Keratinocyte (primary cell): ENCODE data around the gene ACYP2. TPM values are rescaled to one million over a fixed set of nuclear protein-coding genes. Genes with fewer than 3 reads are reported as not detected.

Experiments
- DNase-seq: peaks from one replicate; pipeline ENCODE4 v3.0.0-alpha.2; 2011; ENCODE audit warnings: low read depth, missing footprints, low spot score
- FAIRE-seq: peaks from 2 replicates; lab custom pipeline; 2011; peaks lifted over from hg19 to GRCh38; lab: Jason Lieb, UNC
- H2AFZ ChIP-seq: 2 replicates; pipeline ENCODE4 v1.6.0; 2012; ENCODE audit warnings: low read length, control low read depth, inconsistent platforms; ENCODE audit not compliant: control insufficient read depth
- H3K27ac ChIP-seq: 2 replicates; pipeline ENCODE4 v1.5.1; 2011; ENCODE audit warnings: low read length; ENCODE audit not compliant: control insufficient read depth, insufficient read depth
- H3K27me3 ChIP-seq: 3 replicates; pipeline ENCODE4 v1.6.0; 2011; ENCODE audit warnings: low read length; ENCODE audit not compliant: control insufficient read depth, insufficient read depth; ENCODE audit errors: extremely low read depth
- H3K36me3 ChIP-seq, 2 experiments: 2 replicates in 1 of 2; 3 replicates in 1 of 2; pipeline ENCODE4 v1.5.1; 2011; ENCODE audit warnings: low read length in 2 of 2, mild to moderate bottlenecking in 1 of 2; ENCODE audit not compliant: control insufficient read depth in 2 of 2, insufficient read depth in 2 of 2; ENCODE audit errors: extremely low read depth in 1 of 2
- H3K4me1 ChIP-seq: 3 replicates; pipeline ENCODE4 v1.5.1; 2011; ENCODE audit warnings: low read length; ENCODE audit not compliant: control insufficient read depth, insufficient read depth; ENCODE audit errors: extremely low read depth
- H3K4me2 ChIP-seq: 3 replicates; pipeline ENCODE4 v1.6.0; 2011; ENCODE audit warnings: low read depth, low read length; ENCODE audit not compliant: control insufficient read depth, insufficient read depth; ENCODE audit errors: extremely low read depth
- H3K4me3 ChIP-seq, 3 experiments: fragments of 200-600 bp in 1 of 3; sonication (generic) in 1 of 3; 2 replicates in 2 of 3; 3 replicates in 1 of 3; pipeline ENCODE4 v1.5.1; 2011 to 2016; ENCODE audit warnings: low read length in 3 of 3, mild to moderate bottlenecking in 3 of 3, control low read depth in 2 of 3, inconsistent platforms in 1 of 3, low read depth in 1 of 3, mixed read lengths in 1 of 3, mixed run types in 1 of 3, moderate library complexity in 1 of 3; ENCODE audit not compliant: control insufficient read depth in 2 of 3, insufficient read depth in 2 of 3; ENCODE audit errors: extremely low read depth in 1 of 3
- H3K79me2 ChIP-seq: 2 replicates; pipeline ENCODE4 v1.6.0; 2012; ENCODE audit warnings: low read length; ENCODE audit not compliant: control insufficient read depth, insufficient read depth
- H3K9ac ChIP-seq: 3 replicates; pipeline ENCODE4 v1.6.0; 2011; ENCODE audit warnings: low read length; ENCODE audit not compliant: control insufficient read depth, insufficient read depth; ENCODE audit errors: extremely low read depth
- H3K9me1 ChIP-seq: 3 replicates; pipeline ENCODE4 v1.6.0; 2011; ENCODE audit warnings: low read length; ENCODE audit not compliant: control insufficient read depth, insufficient read depth; ENCODE audit errors: extremely low read depth
- H3K9me3 ChIP-seq: 2 replicates; pipeline ENCODE4 v1.5.1; 2012; ENCODE audit warnings: low read depth, low read length; ENCODE audit not compliant: control insufficient read depth
- H4K20me1 ChIP-seq: 3 replicates; pipeline ENCODE4 v1.6.0; 2011; ENCODE audit warnings: low read length; ENCODE audit not compliant: control insufficient read depth, insufficient read depth; ENCODE audit errors: extremely low read depth
- CTCF ChIP-seq, 3 experiments: IDR thresholded peaks in 1 of 3; conservative IDR thresholded peaks in 1 of 3; optimal IDR thresholded peaks in 1 of 3; 2 replicates in 2 of 3; 3 replicates in 1 of 3; pipeline versions ENCODE3 to v1.5.1; 2011; ENCODE audit warnings: low read length in 3 of 3, mild to moderate bottlenecking in 3 of 3, moderate library complexity in 2 of 3, control low read depth in 1 of 3, inconsistent platforms in 1 of 3; ENCODE audit not compliant: insufficient read depth in 2 of 3; ENCODE audit errors: extremely low read depth in 1 of 3
- EZH2 ChIP-seq: IDR thresholded peaks from one replicate; pipeline ENCODE4 v1.6.1; 2012; ENCODE audit warnings: inconsistent platforms, mild to moderate bottlenecking, low read length, moderate library complexity
- dilution Hi-C: fragments of 300-500 bp; cut with MboI; formaldehyde crosslinking; loops from one replicate; pipeline ENCODE4 v1.7.0; 2020; ENCODE audit warnings: low sequenced_read_pairs; ENCODE audit not compliant: extremely low pct_ligation_motif_present
- polyA plus RNA-seq, 5 experiments: library from polyadenylated mRNA; depleted of rRNA in 3 of 5; stranded (reverse) in 3 of 5; stranded (forward) in 1 of 5; unstranded in 1 of 5; fragments of >200 nt; gene quantifications; 1 replicate in 1 of 5; 2 replicates in 3 of 5; 3 replicates in 1 of 5; pipeline versions ENCODE4 v1.2.1 to v1.2.3, GENCODE V29; 2011 to 2012; ENCODE audit warnings: missing spikeins in 2 of 5, low read depth in 1 of 5, low replicate concordance in 1 of 5

ACYP2 gene
- polyA plus RNA-seq, 1 donor (not counting 4 experiments of a cell fraction or from before 2014, with no cell fraction given) = 8.7 TPM

- Histone ChIP-seq H3K4me3 (no peak overlapping the region), H3K27me3 (no peaks in the 10 kb centered on the region), H2AFZ (no peak overlapping the region), H3K79me2 (no peaks in the 10 kb centered on the region), H3K9me3 (no peaks in the 10 kb centered on the region), H3K4me2 (no peak overlapping the region), H3K4me1 (no peaks in the 10 kb centered on the region), H3K9me1 (no peaks in the 10 kb centered on the region), H3K27ac (no peak overlapping the region), H3K9ac (no peak overlapping the region), H4K20me1 (no peaks in the 10 kb centered on the region), H3K36me3 (no peaks in the 10 kb centered on the region)
- no peak for TF ChIP-seq EZH2
- no peak for TF ChIP-seq CTCF (optimal IDR thresholded peaks at IDR 0.05 in 1 of 3, IDR thresholded peaks at IDR 0.05 in 1 of 3, conservative IDR thresholded peaks at IDR 0.05 in 1 of 3; ENCODE audit: extremely low read depth in 1 of 3, insufficient read depth in 2 of 3, low read length in 3 of 3)
- dilution Hi-C loops = no loop called here
- FAIRE-seq (no peak), DNase-seq (no peak)
Observed at GRCh38 chr2:54224997-54225396, 109.6 kb downstream of the ACYP2 start.

DNA sequence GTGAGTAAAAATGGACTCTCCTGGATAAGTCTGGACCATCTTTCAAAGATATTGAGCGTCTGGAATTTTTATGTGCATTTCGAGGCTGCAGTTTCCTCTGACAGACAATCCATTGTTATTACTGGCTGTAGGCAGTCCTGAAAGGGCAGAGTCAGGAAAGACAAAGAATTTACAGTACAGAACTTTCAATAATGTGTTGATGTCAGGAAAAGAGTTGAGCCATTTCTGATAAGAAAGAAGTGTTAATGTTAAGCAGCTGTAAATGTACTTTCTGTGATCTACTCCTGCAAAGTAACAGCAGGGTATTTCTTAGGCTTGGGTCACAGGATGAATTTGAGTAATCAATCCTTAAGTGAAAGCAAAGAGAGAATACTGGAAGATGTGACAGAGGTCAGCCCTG, 110.8 kb downstream of the ACYP2 start:
- Histone ChIP-seq H3K4me3 (no peak overlapping the region), H3K27ac (no peak overlapping the region), H4K20me1 (no peaks in the 10 kb centered on the region), H2AFZ (no peak overlapping the region), H3K9ac (no peak overlapping the region), H3K79me2 (no peaks in the 10 kb centered on the region), H3K36me3 (no peaks in the 10 kb centered on the region), H3K4me2 (no peak overlapping the region), H3K27me3 (no peaks in the 10 kb centered on the region), H3K9me1 (no peaks in the 10 kb centered on the region), H3K9me3 (no peaks in the 10 kb centered on the region), H3K4me1 (no peaks in the 10 kb centered on the region)
- TF ChIP-seq EZH2 = no peak
- TF ChIP-seq CTCF (optimal IDR thresholded peaks at IDR 0.05 in 1 of 3, IDR thresholded peaks at IDR 0.05 in 1 of 3, conservative IDR thresholded peaks at IDR 0.05 in 1 of 3; ENCODE audit: extremely low read depth in 1 of 3, insufficient read depth in 2 of 3, low read length in 3 of 3) = no peak
- DNase-seq (no peak), FAIRE-seq (no peak)
- dilution Hi-C loops = no loop called here
